ENCODE measurements around the gene EMP3. TPM values are rescaled to one million over a fixed set of nuclear protein-coding genes. Genes with fewer than 3 reads are reported as not detected.

The EMP3 gene
- total and polyA plus RNA-seq, 9 of the 15 experiments (the other 6 are each of a cell fraction or from before 2014, with no cell fraction given) = 123 to 386 (median 296) TPM

DNA sequence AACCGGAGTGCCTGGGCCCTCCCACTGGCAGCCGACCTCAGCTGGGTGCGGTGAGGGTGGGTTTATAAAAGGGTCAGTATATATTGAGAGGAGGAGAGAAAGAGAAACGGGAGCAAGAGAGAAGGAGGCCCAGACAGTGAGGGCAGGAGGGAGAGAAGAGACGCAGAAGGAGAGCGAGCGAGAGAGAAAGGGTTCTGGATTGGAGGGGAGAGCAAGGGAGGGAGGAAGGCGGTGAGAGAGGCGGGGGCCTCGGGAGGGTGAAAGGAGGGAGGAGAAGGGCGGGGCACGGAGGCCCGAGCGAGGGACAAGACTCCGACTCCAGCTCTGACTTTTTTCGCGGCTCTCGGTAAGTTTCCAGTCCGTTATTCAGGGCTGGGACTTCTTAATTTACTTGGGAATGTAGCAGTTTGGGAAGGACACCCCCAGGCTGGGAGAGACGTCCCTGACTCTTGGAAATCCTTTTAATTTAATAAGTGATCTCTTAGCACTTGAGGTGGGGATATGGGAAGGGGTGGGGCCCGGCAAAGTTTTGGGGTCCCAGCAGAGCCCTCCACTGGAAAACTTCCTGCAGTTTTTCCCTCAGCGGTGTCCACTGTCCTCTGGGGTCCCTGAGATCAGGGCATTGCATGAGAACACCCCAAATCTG is at the start of gene EMP3 (continued):
- TF ChIP-seq, protein P1, sequence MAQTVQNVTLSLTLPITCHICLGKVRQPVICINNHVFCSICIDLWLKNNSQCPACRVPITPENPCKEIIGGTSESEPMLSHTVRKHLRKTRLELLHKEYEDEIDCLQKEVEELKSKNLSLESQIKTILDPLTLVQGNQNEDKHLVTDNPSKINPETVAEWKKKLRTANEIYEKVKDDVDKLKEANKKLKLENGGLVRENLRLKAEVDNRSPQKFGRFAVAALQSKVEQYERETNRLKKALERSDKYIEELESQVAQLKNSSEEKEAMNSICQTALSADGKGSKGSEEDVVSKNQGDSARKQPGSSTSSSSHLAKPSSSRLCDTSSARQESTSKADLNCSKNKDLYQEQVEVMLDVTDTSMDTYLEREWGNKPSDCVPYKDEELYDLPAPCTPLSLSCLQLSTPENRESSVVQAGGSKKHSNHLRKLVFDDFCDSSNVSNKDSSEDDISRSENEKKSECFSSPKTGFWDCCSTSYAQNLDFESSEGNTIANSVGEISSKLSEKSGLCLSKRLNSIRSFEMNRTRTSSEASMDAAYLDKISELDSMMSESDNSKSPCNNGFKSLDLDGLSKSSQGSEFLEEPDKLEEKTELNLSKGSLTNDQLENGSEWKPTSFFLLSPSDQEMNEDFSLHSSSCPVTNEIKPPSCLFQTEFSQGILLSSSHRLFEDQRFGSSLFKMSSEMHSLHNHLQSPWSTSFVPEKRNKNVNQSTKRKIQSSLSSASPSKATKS (CRISPR knock-in tag; IDR thresholded peaks at IDR 0.05) = no peak
- TF ChIP-seq ESRRB (CRISPR knock-in tag; IDR thresholded peaks at IDR 0.05; ENCODE audit: borderline replicate concordance) (no peak), MXI1 (IDR thresholded peaks at IDR 0.05; ENCODE audit: low read depth, low read length) (no peak), PHB2 (IDR thresholded peaks at IDR 0.05; ENCODE audit: low read depth) (peak; percentile 52; the same call in 1 of the 2 replicates), KLF10 (CRISPR knock-in tag; IDR thresholded peaks at IDR 0.05) (no peak), RAD51 (IDR thresholded peaks at IDR 0.05; ENCODE audit: borderline replicate concordance, low read depth) (no peak), GABPB2 (CRISPR knock-in tag; conservative IDR thresholded peaks at IDR 0.05) (no peak), PRPF4 (IDR thresholded peaks at IDR 0.05; ENCODE audit: insufficient read depth, low read depth, low read length, poor library complexity, severe bottlenecking) (no peak), THRAP3 (IDR thresholded peaks at IDR 0.05; ENCODE audit: borderline replicate concordance) (no peak), CHD1 (IDR thresholded peaks at IDR 0.05; ENCODE audit: low read length) (peak; percentile 86), FOXJ2 (tag; IDR thresholded peaks at IDR 0.05) (no peak), ZNF134 (CRISPR knock-in tag; conservative IDR thresholded peaks at IDR 0.05) (no peak), CEBPZ (IDR thresholded peaks at IDR 0.05; ENCODE audit: borderline replicate concordance, low read depth, low read length) (no peak), HNRNPL (IDR thresholded peaks at IDR 0.05; ENCODE audit: low read depth, low read length) (no peak), ZNF239 (CRISPR knock-in tag; IDR thresholded peaks at IDR 0.05) (no peak), NFATC3 (IDR thresholded peaks at IDR 0.05) (no peak), MXD1 (CRISPR knock-in tag; IDR thresholded peaks at IDR 0.05; ENCODE audit: borderline replicate concordance, poor library complexity, severe bottlenecking) (no peak), SIN3B (IDR thresholded peaks at IDR 0.05; ENCODE audit: low read depth) (no peak), NRF1 (conservative IDR thresholded peaks at IDR 0.05 in 1 of 2, IDR thresholded peaks at IDR 0.05 in 1 of 2) (peak in 1 of 2 experiments; percentile 22; a peak in 2 of 4 replicates), SIN3A (IDR thresholded peaks at IDR 0.05; ENCODE audit: borderline replicate concordance in 2 of 2, control insufficient read depth in 1 of 2, low read depth in 2 of 2, low read length in 2 of 2) (no peak; a peak in 1 of 4 replicates), MED1 (CRISPR knock-in tag; IDR thresholded peaks at IDR 0.05; ENCODE audit: borderline replicate concordance) (no peak), CBX2 (IDR thresholded peaks at IDR 0.05; ENCODE audit: insufficient read depth, low read length, poor library complexity, severe bottlenecking) (no peak), ZNF764 (CRISPR knock-in tag; IDR thresholded peaks at IDR 0.05; ENCODE audit: low read depth) (no peak)

All from K562 (cell line).